Esophagus squamous epithelium (tissue), 4 donors: Measurements from ENCODE around the gene MRGPRD.

Experiments used
- POLR2A ChIP-seq, 4 donors: fragments of 450-650 bp; IDR thresholded peaks; one replicate each; pipeline ENCODE4 v1.6.1; 2017; ENCODE audit warnings: antibody characterized with exemption in 4 of 4, mild to moderate bottlenecking in 4 of 4, moderate library complexity in 3 of 4
- TF ChIP-seq, protein P1 (sequence below), 6 experiments: fragments of 450-650 bp in 4 of 6; fragments of 200-600 bp in 2 of 6; sonication (generic) in 2 of 6; IDR thresholded peaks; one replicate each; pipeline ENCODE4 v1.5.1; 2016 to 2019; ENCODE audit warnings: antibody characterized with exemption in 6 of 6, mild to moderate bottlenecking in 4 of 6, moderate library complexity in 4 of 6

DNA sequence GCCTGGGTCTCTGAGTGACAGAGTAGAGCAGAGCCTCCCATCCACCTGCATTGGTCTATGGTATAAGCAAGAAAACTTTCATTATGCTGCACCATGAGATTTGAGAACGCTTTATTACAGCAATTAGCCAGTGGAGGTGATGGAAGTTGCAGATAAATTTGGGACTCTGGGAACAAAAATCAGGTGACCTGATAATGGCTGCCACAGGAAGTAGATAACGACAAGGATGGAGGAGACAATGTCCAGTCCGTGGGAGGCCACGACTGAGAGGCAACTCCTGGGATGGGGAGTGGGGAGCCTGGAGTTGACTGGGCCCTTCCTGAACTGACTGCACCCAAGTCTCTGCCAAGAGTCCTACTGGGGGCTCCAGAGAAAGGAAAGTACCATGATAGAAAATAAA, 4.7 kb downstream of the MRGPRD start:
- TF ChIP-seq POLR2A (IDR thresholded peaks at IDR 0.05): no peak
- TF ChIP-seq, protein P1, sequence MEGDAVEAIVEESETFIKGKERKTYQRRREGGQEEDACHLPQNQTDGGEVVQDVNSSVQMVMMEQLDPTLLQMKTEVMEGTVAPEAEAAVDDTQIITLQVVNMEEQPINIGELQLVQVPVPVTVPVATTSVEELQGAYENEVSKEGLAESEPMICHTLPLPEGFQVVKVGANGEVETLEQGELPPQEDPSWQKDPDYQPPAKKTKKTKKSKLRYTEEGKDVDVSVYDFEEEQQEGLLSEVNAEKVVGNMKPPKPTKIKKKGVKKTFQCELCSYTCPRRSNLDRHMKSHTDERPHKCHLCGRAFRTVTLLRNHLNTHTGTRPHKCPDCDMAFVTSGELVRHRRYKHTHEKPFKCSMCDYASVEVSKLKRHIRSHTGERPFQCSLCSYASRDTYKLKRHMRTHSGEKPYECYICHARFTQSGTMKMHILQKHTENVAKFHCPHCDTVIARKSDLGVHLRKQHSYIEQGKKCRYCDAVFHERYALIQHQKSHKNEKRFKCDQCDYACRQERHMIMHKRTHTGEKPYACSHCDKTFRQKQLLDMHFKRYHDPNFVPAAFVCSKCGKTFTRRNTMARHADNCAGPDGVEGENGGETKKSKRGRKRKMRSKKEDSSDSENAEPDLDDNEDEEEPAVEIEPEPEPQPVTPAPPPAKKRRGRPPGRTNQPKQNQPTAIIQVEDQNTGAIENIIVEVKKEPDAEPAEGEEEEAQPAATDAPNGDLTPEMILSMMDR (IDR thresholded peaks at IDR 0.05): no peak
